GM19467 (cell line): Measurements from ENCODE around the gene BAG3.

ENCODE experiments used
- ATAC-seq: cut with Tn5 transposase; IDR thresholded peaks from one replicate; pipeline ENCODE4 v1.9.1; 2021; ENCODE audit warnings: mild to moderate bottlenecking, moderate library complexity; ENCODE audit not compliant: unreplicated experiment

The BAG3 gene

GRCh38 chr10:119665901-119666708 is 14.9 kb downstream of the BAG3 start:
- ATAC-seq, result no peak

- ATAC-seq, result no peak
These were observed 15.5 kb downstream of the BAG3 start for GRCh38 chr10:119666709-119667004.

GRCh38 chr10:119667562-119668328 is 16.6 kb downstream of the BAG3 start:
- no peak for ATAC-seq

- no peak for ATAC-seq
These were observed 17.3 kb downstream of the BAG3 start for GRCh38 chr10:119668461-119668860.

GRCh38 chr10:119669331-119669730 is 18.2 kb downstream of the BAG3 start:
- no peak for ATAC-seq

- ATAC-seq, result no peak
These were observed 18.9 kb downstream of the BAG3 start for GRCh38 chr10:119669975-119670640.

GRCh38 chr10:119670717-119671116 is 19.5 kb downstream of the BAG3 start:
- ATAC-seq, result no peak

- no peak for ATAC-seq
These were observed 20.2 kb downstream of the BAG3 start for GRCh38 chr10:119671381-119671780.

- no peak for ATAC-seq
These were observed 21.1 kb downstream of the BAG3 start for GRCh38 chr10:119672291-119672690.

GRCh38 chr10:119673271-119673670 is 22.1 kb downstream of the BAG3 start:
- ATAC-seq, result no peak

GRCh38 chr10:119675483-119676170 is 24.4 kb downstream of the BAG3 start:
- no peak for ATAC-seq

GRCh38 chr10:119677126-119677525 is 25.9 kb downstream of the BAG3 start:
- ATAC-seq, result no peak

GRCh38 chr10:119677904-119678755 is 26.9 kb downstream of the BAG3 start:
- ATAC-seq, result no peak

GRCh38 chr10:119679480-119679829 is 28.3 kb downstream of the BAG3 start:
- no peak for ATAC-seq

GRCh38 chr10:119680050-119680449 is 28.9 kb downstream of the BAG3 start:
- ATAC-seq, result no peak

GRCh38 chr10:119680650-119681081 is 29.5 kb downstream of the BAG3 start:
- ATAC-seq, result no peak

GRCh38 chr10:119686465-119687191 is 35.4 kb downstream of the BAG3 start:
- ATAC-seq, result peak; percentile 61

- no peak for ATAC-seq
These were observed 36.2 kb downstream of the BAG3 start for GRCh38 chr10:119687192-119688032.

- no peak for ATAC-seq
These were observed 36.9 kb downstream of the BAG3 start for GRCh38 chr10:119688033-119688508.
